COLO668 (cell line): ENCODE results near the gene CSNK1D.
A peak's percentile ranks its signal among the peaks of the same experiment; 100 is the strongest.

Source experiments
- DNase-seq: peaks from one replicate; lab custom pipeline; 2025; ENCODE audit not compliant: unreplicated experiment; lab: John Stamatoyannopoulos, UW

CSNK1D gene

DNA sequence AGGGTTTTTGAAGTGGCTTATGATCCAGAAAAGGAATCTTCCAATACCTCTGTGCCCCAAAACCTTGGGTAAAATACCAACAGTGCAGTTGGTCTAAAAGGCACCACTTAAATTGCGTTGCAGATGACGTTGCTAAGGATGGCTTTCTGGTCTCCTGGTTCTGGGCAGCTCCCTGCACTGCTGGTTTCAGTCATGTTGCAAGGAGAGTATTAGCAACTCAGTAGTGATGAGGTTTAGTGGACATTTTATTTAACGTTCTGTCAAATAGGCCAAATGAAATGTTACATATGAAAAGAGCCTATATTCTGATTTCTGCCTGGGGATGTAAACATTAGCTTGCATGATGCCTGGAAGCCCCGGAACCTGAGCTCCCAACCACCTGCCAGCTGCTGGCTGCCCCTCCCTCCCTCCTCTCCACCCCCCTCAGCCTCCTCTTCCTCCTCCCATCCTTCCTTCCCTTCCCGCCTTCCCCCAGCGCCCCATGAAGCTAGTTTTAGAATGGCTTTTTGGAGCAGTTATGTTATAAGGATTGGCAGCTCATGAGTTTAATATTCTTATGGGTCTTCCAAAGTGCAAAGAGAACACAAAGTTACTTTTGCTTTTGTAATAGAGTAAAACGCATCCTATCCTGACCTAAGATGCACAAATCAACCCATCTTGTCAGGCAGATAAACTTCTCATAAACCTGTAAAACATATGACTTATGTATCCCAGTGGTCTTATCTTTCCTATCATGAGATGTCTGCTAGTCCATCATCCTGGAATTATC is 23.2 kb upstream of the CSNK1D start:
- peak; percentile 52 for DNase-seq

DNA sequence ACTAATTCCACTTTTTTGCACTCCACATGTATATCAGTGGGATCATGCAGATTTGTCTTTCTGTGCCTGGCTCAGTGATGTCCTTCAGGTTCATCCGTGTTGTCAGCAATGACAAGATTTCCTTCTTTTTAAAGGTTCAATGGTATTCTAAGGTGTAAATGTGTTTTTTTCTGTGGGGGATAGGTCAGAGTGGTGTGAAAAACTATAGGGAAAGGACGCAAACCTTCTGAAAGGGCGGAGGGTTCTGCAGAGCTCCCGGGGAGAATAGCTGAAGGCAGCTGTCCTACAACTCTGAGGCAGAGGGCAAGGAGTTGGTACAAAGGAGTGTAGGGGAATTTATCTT is 21.9 kb upstream of the CSNK1D start:
- DNase-seq, result no peak

DNA sequence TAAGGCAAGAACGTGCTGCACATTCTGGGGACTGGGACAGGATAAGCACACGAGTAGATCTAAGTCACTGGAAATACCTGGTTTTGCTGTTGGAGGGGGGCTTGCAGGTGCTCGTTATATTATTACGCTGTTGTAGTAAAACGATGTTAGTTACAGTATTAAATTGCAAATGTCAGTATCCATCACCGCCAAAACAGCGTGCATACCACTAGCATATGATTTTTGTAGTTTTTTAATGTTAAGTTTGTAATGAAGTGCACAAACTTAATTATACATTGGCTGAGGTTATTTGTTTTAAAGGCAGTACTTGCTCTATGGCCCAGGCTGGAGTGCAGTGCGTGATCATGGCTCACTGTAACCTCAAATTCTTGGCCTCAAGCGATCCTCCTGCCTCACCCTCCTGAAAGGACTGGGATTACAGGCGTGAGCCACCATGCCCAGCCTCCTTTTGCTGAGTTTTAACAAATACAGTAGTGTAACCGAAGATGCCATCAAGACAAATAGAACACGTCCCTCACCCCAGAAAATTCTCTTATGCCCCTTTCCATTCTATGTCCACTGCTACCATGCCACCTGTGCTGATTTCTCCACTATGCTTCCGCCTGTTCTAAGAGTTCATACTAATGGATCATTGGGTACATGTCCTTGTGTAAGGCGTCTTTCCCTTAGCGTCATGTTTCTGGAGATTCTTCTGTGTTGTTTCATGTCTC is 20.7 kb upstream of the CSNK1D start:
- no peak for DNase-seq

DNA sequence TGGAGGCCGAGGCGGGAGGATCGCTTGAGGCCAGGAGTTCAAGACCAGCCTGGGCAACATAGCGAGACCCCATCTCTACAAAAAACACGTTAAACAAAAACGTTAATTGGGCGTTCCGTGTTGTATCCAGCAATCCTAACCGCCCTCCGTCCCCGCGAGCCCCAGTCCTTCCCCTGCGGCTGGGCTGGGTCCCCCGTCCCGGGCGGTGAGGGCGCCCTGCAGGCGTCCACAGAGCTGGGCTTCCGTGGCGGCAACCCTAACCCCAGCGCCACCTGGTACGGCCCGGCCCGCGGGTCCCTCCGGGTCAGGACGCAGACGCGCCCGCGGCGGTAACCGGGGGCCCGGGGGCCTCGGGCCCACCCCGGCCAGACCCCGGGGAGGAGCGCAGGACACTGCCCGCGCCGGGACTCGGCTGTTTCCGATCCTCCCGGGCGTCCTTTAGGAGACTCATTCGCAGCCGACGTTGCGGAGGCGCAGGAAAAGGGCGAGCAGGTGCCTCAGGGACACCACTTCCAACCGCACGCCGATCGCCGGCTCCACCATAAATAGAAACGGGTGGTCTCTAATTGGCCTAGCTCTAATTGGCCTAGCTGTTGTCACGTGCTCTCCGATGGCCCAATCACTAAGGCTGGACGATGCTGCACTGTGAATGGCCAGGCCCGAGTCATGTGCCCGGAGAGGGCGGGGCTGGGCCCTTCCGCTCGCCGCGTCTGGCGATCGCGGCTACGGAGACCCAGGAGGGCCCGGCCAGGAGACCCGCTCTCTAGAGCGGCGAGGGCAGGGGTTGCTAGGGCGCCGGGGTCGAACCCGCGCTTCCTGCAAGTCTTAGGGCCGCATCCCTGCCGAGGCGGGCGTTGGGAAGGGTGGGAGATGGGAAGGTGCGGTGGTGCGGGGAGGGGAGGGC is 19.0 kb upstream of the CSNK1D start:
- peak; percentile 94 for DNase-seq

DNA sequence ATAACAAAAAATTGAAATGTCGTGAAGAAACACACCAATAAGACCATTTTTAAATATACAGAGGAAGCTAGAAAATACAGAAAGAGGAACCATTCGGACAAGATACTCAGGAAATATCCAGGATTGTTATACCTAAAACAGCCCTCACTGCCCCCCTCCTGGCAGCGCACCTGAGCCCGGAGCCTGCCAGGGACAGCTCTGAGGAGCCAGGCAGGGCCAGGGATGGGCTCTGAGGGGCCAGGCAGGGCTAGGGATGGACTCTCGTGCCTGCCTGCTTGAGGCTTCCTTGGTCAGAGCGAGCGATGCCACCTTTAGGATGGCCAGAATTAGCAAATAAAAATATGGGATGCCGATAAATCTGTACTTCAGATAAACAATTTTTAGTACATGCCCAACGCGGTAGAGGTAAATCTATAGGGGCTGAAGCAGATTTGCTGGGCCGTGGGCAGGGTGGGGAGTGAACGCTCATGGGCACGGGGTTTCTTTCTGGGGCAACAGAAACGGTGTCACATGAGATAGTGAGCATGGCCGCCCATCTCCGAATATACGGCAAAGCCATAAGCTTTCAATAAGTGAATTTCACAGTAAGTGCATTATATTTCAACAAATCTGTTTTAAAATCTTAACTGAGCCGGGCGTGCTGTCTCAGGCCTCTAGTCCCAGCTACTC is 18.2 kb upstream of the CSNK1D start:
- DNase-seq, result no peak

DNA sequence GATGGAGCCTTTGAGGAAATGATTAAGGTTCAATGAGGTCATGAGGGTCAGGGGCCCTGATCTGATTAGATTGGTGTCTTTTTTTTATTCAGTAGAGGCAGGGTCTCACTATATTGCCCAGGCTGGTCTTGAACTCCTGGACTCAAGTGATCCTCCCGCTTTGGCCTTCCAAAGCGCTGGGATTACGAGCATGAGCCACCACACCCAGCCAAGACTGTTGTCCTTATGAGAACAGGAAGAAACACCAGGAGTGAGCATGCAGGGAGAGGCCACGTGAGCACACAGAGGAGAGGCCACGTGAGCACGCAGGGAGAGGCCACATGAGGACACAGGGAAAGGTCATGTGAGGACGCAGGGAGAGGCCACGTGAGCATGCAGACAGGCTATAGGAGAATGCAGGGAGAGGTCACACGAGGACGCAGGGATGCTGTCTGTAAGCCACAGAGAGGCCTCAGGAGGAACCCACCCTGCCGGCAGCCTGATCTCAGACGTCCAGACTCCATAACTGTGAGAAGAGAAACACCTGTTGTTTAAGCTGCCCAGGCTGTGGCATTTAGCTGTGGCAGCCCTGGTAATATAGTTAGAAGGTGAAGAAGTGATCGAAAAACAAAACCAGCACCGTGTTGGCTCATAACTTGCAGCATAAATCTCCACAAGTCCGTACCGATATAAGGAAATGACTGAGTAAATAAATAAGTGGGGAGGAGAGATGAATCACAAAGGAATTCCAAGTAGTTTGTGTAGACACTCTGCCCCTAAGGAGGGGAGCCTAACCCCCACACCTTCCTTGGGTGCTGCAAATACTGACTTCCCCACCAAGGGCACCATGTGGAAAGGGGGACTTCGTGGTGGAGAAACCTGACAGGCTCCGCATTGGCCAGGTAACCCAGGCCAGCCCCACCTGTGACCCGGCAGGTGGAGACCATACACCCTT is 14.6 kb upstream of the CSNK1D start:
- DNase-seq, result peak; percentile 39

DNA sequence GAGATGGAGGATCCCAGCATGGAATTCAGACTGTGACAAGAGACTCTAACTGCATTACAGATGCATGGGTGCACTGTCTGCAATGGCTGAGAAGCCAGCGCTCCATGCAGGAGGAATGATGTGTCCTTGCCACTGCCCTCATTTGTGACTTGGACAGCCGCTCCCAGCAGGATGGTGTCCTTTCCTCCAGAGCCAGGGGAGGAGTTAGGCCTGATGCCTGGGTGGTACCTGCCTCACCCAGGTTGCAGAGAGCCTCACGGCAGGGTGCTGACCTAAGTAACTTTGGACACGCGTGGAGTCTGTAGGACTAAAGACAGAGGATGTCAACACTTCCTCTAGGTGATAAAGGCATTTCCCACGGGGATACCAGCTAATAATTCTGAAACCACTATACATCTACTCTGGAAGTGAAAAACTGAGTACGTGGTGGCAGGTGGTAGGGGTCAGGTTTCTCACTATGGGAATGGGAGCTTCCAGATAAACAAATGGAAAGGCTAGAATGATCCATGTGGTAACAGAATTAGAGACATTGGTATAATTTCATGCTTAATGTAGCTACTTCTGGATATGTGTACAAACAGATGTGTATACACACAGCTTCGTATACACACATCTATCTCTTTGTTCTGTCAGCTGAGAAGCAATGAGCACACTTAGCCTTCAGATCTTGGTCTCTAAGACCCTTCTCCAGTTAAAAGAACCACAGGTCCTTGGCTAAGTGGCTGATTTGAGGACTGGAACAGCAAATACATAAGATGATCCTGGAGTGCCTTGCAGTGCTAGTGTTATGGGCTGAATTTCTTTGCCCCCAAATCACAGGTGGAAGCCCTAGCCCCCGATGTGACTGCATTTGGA is 13.7 kb upstream of the CSNK1D start:
- peak; percentile 9 for DNase-seq

DNA sequence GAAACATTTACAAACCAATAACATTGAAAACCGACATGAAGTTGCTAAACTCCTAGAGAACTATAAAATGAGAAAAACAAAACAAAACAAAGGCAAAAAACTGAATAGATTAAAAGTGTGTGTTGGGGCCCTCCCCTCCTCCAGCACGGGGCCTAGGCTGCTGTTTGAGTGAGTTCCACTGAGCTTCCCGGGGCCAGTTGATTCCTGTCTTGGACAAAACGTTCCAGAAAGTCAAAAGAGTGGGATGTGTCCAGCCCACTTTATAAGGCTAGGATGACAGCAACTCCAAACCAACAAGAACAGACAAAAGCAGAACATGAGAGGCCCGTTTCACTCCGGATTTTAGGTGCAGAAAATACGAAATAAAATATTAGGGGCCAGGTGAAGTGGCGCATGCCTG is 11.6 kb upstream of the CSNK1D start:
- no peak for DNase-seq

DNA sequence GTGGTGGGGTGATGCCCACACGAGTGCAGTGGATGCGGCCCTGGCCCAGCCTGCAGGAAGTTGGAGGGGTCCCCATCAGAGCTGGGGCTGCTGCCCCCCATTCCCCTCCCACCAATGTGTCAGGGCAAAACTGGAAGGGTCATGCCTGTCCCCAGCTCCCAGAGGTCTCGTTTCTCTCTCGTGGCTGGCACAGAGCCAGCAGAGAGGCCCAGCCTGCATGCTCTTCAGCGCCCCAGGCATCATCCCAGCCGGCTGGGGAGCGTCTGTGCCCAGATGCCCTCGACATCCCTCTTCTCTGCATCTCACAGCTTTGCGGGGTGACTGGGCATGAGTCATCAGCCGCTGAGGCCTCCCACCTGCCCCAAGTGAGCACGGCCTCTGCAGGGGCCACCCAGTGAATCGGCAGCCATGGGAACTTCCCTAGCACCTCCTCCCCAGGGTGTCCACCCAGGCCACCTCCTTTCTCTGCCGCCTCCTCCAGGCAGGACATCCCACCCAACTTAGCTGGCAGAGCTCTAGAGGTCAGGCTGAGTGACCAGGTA is 9.8 kb upstream of the CSNK1D start:
- peak; percentile 93 for DNase-seq

DNA sequence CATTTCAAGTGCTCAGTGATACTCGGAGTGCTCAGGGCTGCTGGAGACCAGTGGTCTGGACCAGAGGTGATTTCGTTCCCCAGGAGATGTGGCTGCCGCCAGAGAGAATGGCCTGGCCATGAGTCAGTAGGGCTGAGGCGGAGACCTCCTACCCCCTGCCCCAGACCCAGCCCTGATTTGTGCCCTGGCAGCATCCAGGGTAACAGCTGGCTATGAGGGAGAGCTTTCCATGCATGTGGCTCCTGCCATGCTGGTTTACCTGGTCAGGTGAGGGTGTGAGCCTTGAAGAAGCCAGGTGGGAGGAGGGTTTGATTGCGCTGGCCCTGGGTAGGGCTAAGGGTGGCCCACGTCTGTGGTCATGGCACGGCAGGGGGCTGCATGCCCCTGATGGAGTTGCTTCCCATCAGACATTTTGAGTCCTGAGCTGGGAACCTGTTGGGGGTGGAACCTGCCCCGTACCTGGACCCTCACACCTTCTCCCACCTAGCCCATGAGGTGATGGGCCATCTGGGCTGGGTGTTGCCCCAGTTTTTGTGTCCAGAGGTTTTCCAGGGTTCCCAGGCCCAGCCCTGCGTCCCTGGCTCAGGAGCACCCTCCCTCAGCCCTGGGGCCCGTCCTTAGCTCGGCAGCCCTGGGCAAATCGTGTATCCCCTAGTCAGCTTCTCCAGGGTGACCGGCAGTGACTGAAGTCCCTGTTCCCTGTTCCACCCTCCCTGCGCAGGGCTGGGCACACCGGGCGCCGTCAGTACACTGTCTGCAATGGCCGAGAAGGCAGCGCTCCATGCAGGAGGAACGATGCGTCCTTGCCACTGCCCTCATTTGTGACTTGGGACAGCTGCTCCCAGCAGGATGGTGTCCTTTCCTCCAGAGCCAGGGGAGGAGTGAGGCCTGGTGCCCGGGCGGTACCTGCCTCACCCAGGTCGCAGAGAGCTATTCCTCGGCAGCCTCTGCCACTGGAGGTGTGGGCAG is 9.0 kb upstream of the CSNK1D start:
- DNase-seq, result peak; percentile 52

DNA sequence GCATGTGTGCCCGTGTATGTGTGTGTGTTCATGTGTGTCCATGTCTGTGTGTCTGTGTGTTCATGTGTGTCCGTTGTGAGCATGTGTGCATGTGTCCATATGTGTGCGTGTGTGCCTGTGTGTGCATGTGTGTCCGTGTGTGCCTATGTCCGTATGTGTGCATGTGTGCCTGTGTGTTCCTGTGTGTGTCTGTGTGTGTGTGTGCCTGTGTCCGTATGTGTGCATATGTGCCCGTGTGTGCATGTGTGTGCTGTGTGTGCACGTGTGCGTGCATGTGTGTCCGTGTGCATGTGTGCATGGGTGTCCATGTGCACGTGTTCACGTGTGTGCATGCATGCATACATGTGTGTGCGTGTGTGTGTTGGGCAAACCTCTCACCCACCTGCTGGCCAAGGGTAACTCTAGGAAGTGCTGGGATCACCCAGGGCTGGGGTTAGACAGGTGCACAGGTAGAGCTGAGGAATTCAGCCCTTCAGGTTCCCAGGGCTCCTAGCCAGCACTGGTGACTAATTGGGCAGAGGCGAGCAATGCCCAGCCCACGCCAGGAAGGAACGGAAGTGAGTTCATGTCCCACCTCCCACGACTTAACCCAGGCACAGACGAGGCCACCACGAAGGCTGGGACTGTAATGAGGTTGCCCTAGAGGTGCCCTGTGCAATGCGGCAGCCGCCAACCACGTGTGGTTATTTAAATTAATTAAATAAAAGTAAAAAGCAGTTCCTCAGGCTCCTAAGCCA is 8.2 kb upstream of the CSNK1D start:
- peak; percentile 22 for DNase-seq

DNA sequence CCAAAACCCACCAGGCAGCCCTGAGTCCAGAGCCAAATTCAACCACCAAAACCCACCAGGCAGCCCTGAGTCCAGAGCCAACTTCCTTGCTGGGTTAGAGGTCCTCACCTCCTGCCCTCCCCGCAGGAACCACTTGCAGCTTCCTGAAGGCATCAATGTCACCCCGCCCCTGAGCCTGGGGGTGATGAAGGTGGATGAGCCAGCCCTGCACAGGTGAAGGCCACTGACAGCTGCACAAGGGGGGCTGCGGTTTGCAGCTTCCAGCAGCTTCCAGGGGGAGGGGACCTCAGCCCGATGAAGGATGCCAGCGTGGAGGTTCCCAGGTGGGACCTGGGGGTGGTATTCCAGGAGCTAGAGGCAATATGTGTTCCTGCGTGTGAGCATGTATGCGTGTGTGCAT is 7.6 kb upstream of the CSNK1D start:
- no peak for DNase-seq

DNA sequence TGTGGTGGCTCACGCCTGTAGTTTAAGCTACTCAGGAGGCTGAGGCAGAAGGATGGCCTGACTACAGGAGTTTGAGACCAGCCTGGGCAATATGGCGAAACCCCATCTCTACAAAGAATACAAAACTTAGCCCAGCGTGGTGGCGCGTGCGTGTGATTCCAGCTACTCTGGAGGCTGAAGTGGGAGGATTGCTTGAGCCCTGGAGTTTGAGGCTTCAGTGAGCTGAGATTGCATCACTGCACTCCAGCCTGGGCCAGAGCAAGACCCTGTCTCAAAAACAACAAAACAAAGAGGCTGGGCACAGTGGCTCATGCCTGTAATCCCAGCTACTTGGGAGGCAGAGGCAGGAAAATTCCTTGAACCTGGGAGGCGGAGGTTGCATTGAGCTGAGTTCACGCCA is 7.0 kb upstream of the CSNK1D start:
- no peak for DNase-seq

DNA sequence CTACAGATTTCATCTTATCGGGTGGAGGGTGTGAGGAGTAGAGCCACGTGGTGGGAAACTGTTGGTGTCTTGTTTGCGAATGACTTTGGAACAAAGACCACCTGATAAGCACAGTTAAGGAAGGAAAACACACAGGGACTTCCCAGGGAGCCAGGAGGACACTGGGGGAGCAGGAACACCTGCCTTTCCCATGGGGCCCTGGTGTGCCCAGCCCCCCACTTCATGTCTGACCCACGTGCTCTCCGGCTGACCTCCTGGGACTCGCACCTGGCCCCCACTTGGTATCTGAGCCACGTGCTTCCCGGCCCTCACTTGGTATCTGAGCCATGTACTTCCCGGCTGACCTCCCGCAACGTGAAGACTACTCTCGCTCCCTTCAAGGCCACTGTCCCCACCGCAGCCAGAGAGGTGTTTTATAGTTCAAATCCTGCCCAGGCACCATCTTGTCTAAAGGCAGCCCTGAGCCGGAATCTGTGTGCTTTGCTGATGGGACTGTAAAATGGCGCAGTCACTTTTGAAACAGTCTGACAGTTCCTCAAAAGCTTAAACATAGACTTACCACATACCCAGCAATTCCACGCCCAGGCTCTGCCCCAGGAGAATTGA is 5.4 kb upstream of the CSNK1D start:
- DNase-seq, result peak; percentile 34

DNA sequence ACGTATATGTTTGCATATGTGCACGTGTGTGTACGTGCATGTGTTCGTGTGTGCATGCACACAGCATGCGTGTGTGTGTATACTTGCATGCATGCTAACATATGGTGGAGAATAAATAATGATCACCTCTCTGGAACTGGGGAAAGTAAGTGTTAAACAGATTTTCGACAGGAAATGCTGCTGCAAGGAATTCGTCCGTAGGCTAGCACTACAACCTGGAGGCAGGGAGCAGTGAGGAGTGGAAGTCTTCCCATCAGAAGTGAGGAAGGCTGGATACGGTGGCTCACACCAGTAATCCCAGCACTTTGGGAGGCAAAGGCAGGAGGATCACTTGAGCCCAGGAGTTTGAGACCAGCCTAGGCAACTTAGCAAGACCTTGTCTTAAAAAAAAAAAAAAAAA is 4.8 kb upstream of the CSNK1D start:
- DNase-seq, result no peak

DNA sequence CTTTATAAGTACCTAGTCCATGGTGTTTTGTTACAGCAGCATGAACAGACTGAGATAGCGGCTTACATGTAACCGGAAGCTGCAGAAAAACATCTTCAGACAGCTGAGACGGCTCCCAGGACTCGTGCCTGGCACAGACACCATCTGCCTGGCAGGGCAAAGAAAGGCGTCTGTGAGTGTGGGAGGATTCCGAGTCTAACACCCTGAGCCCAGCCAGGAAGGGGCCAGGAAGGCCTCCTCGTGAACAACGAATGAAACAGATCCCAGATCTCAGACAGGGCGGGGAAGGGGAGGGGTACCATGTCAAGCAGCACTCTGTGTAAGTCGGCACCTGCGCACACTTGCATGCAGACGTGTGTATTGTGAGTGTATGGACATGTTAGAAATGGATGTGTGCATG is 4.4 kb upstream of the CSNK1D start:
- no peak for DNase-seq

DNA sequence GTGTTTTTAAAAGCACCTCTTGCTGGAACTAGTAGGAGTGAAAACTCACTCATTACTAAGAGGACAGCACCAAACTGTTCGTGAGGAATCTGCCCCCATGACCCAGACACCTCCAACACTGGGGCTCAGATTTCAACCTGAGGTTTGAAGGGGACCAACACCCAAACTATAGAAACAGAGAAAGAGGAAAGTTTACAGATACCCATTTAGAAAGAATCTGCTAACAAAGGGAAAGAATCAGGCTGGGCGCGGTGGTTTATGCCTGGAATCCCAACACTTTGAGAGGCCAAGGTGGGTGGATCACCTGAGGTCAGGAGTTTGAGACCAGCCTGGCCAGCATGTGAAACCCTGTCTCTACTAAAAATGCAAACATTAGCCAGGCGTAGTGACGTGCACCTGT is 3.4 kb upstream of the CSNK1D start:
- DNase-seq, result no peak
